Kidney (tissue), 14 donors: Measurements from ENCODE around the gene NBEAL2. TPM values are rescaled to one million over a fixed set of nuclear protein-coding genes. Genes with fewer than 3 reads are reported as not detected.

ENCODE experiments used
- DNase-seq, 5 donors: peaks; one replicate each; pipeline ENCODE4 v3.0.0-alpha.2; 2013 to 2020
- FAIRE-seq: peaks from 2 replicates; lab custom pipeline; 2012; peaks lifted over from hg19 to GRCh38; lab: Jason Lieb, UNC
- H3K27ac ChIP-seq, 2 donors: one replicate each; pipeline ENCODE4 v1.7.0; 2013; ENCODE audit warnings: low read depth in 2 of 2, low read length in 2 of 2, inconsistent platforms in 1 of 2
- H3K27me3 ChIP-seq: one replicate; pipeline ENCODE4 v1.7.1; 2013; ENCODE audit warnings: low read length, inconsistent platforms; ENCODE audit not compliant: control insufficient read depth, insufficient read depth
- H3K36me3 ChIP-seq, 3 donors: one replicate each; pipeline versions ENCODE4 v1.7.0 to v1.7.1; 2013; ENCODE audit warnings: low read length in 3 of 3, control low read depth in 1 of 3, inconsistent platforms in 1 of 3; ENCODE audit not compliant: insufficient read depth in 3 of 3, control insufficient read depth in 2 of 3
- H3K4me1 ChIP-seq, 3 donors: one replicate each; pipeline versions ENCODE4 v1.7.0 to v1.7.1; 2013; ENCODE audit warnings: low read length in 3 of 3, inconsistent platforms in 1 of 3, low read depth in 1 of 3; ENCODE audit not compliant: control insufficient read depth in 2 of 3, insufficient read depth in 2 of 3
- H3K4me3 ChIP-seq, 3 donors: one replicate each; pipeline versions ENCODE4 v1.7.0 to v1.8.1; 2013; ENCODE audit warnings: low read length in 3 of 3, control low read depth in 1 of 3, inconsistent platforms in 1 of 3
- H3K9ac ChIP-seq, 3 donors: one replicate each; pipeline versions ENCODE4 v1.7.0 to v1.7.1; 2013; ENCODE audit warnings: low read length in 3 of 3, control low read depth in 1 of 3, inconsistent platforms in 1 of 3
- H3K9me3 ChIP-seq, 3 donors: one replicate each; pipeline versions ENCODE4 v1.7.0 to v1.7.1; 2013; ENCODE audit warnings: low read length in 3 of 3, control low read depth in 1 of 3, inconsistent platforms in 1 of 3; ENCODE audit not compliant: control insufficient read depth in 2 of 3, insufficient read depth in 1 of 3
- CTCF ChIP-seq: IDR thresholded peaks from 3 replicates; pipeline ENCODE4 v1.5.1; 2012; ENCODE audit warnings: mild to moderate bottlenecking, moderate library complexity, borderline replicate concordance; ENCODE audit not compliant: insufficient read depth; ENCODE audit errors: extremely low read depth
- intact Hi-C: fragments of 100-400 bp; cut with DNase I; formaldehyde crosslinking; loops from one replicate; pipeline ENCODE4 v1.11.1; 2022
- polyA plus RNA-seq: library from polyadenylated mRNA; stranded (reverse); fragments of 350-450 nt; fragmentation: Illumina TruSeq; extraction: RNeasy Lipid Tissue Mini Kit (QIAGEN cat#74804); gene quantifications from one replicate; pipeline ENCODE4 v1.2.3, GENCODE V29; 2014; ENCODE audit warnings: low read depth, low replicate concordance; ENCODE audit not compliant: insufficient read depth
- total RNA-seq: library from RNA; stranded (reverse); fragmentation: NEBNext Ultra II Directional; extraction: Animal tissue kit (Norgen Biotek cat#: 25700); gene quantifications from one replicate; pipeline ENCODE4 v1.2.1, GENCODE V29; 2021
- donor health status: control.
- donor health status: control.
- donor health status: control.
- donor health status: control.
- donor health status: control.
- donor health status: DM: yes; HTN: yes; CAD: no.
- donor health status: Normal renal cell carcinoma (clear cell type).

The NBEAL2 gene
- total and polyA plus RNA-seq, 2 donors from 2014 or later: 25.7 to 82.8 TPM

GRCh38 chr3:46977811-46978195, 1.7 kb upstream of the NBEAL2 start:
- Histone ChIP-seq H3K4me3 (no peak overlapping the region), H3K27ac (no peak overlapping the region), H3K4me1 (peaks cover 0 to 24% (median 0%) of the 10 kb centered on the region in 3 donors), H3K27me3 (no peaks in the 10 kb centered on the region), H3K9ac (no peak overlapping the region), H3K36me3 (peaks cover 0 to 5% (median 0%) of the 10 kb centered on the region in 3 donors), H3K9me3 (no peaks in the 10 kb centered on the region)
- intact Hi-C loops: no loop called here
- TF ChIP-seq CTCF: no peak
- DNase-seq (peak in 1 of 5 donors; percentile 54), FAIRE-seq (no peak)

DNA sequence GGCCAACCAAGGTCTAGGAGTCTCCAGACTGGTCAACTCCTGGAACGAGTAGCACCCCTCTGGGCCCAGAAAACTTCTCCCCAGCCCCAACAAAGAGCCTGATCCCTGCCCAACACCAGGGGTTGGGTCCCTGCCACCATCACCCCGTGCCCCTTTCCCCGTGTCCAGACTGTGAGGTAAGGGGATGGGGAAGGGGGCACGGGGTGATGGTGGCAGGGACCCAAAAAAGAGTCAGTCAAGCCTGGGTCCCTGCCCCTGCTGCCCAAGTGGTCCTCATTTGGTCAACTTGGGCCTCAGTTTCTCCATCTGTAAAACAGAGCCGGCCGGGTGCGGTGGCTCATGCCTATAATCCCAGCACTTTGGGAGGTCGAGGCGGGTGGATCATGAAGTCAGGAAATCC, 1.1 kb upstream of the NBEAL2 start:
- Histone ChIP-seq H3K4me1 (peaks cover 0 to 24% (median 0%) of the 10 kb centered on the region in 3 donors), H3K9me3 (no peaks in the 10 kb centered on the region), H3K4me3 (no peak overlapping the region), H3K9ac (no peak overlapping the region), H3K27ac (no peak overlapping the region), H3K36me3 (peaks cover 0 to 5% (median 0%) of the 10 kb centered on the region in 3 donors), H3K27me3 (no peaks in the 10 kb centered on the region)
- DNase-seq (peak in 2 of 5 donors; percentile 55 to 67), FAIRE-seq (no peak)
- intact Hi-C loops: no loop called here
- no peak for TF ChIP-seq CTCF

GRCh38 chr3:46979958-46980497, 562 bp downstream of the NBEAL2 start:
- H3K27me3 ChIP-seq: no peaks in the 10 kb centered on the region
- H3K4me3 ChIP-seq: peak overlapping the region; percentile 36 to 93 (median 46)
- TF ChIP-seq CTCF: no peak
- peaks cover 0 to 18% (median 0%) of the 10 kb centered on the region in 3 donors for H3K4me1 ChIP-seq
- DNase-seq: peak in 3 of 5 donors; percentile 45 to 86 (median 79)
- intact Hi-C loops: no loop called here
- no peaks in the 10 kb centered on the region for H3K9me3 ChIP-seq
- FAIRE-seq: no peak
- H3K27ac ChIP-seq: peak overlapping the region; percentile 76
- H3K9ac ChIP-seq: peak overlapping the region; percentile 22 to 86 (median 61)
- H3K36me3 ChIP-seq: no peaks in the 10 kb centered on the region
